B cell (primary cell): ENCODE measurements around the gene PABPN1.

Experiments
- CTCF ChIP-seq: fragments of 200-600 bp; IDR thresholded peaks from one replicate; pipeline ENCODE4 v1.8.0; 2022; ENCODE audit warnings: antibody characterized with exemption, mild to moderate bottlenecking
- EZH2 ChIP-seq: IDR thresholded peaks from 2 replicates; pipeline ENCODE4 v1.6.1; 2012; ENCODE audit warnings: borderline replicate concordance, low read depth, mild to moderate bottlenecking, moderate library complexity, low read length; ENCODE audit not compliant: insufficient read depth, poor library complexity, severe bottlenecking

GRCh38 chr14:23324455-23324846, 3.2 kb downstream of the PABPN1 start:
- TF ChIP-seq CTCF (no peak), EZH2 (no peak)
